DOHH2 (cell line): ENCODE data around the gene PEA15.

ENCODE experiments used
- H3F3A ChIP-seq: fragments of 200-600 bp; sonication (generic), shearing (Covaris generic); 2 replicates; pipeline ENCODE4 v1.6.0; 2016; ENCODE audit warnings: antibody characterized with exemption, mild to moderate bottlenecking; ENCODE audit not compliant: control insufficient read depth, insufficient read depth
- H3K27ac ChIP-seq: fragments of 200-600 bp; sonication (generic); 2 replicates; pipeline ENCODE4 v1.5.1; 2014; ENCODE audit warnings: low read depth, mild to moderate bottlenecking, low read length, moderate library complexity
- H3K27me3 ChIP-seq: fragments of 200-600 bp; sonication (generic); 2 replicates; pipeline ENCODE4 v1.6.1; 2014; ENCODE audit warnings: mild to moderate bottlenecking, low read length, mixed read lengths; ENCODE audit not compliant: control insufficient read depth
- H3K36me3 ChIP-seq: fragments of 200-600 bp; sonication (generic); 2 replicates; pipeline ENCODE4 v1.6.1; 2014; ENCODE audit warnings: mild to moderate bottlenecking, low read length, moderate library complexity, mixed read lengths; ENCODE audit not compliant: control insufficient read depth
- H3K4me1 ChIP-seq: fragments of 200-600 bp; sonication (generic); 2 replicates; pipeline ENCODE4 v1.6.1; 2014; ENCODE audit warnings: mild to moderate bottlenecking, low read length, mixed read lengths; ENCODE audit not compliant: control insufficient read depth
- H3K4me2 ChIP-seq: fragments of 200-600 bp; sonication (generic); 2 replicates; pipeline ENCODE4 v1.6.0; 2014; ENCODE audit warnings: mild to moderate bottlenecking, low read length, moderate library complexity
- H3K4me3 ChIP-seq: fragments of 200-600 bp; sonication (generic); 2 replicates; pipeline ENCODE4 v1.5.1; 2014; ENCODE audit warnings: mild to moderate bottlenecking, low read length, mixed read lengths
- H3K79me2 ChIP-seq: fragments of 200-600 bp; sonication (generic); 2 replicates; pipeline ENCODE4 v1.6.1; 2014; ENCODE audit warnings: mild to moderate bottlenecking, low read length, mixed read lengths; ENCODE audit not compliant: control insufficient read depth
- H3K9me2 ChIP-seq: fragments of 200-600 bp; sonication (generic); replicated peaks from 2 replicates; pipeline ENCODE4 v1.6.1; 2014; ENCODE audit warnings: mild to moderate bottlenecking, low read length, mixed read lengths; ENCODE audit not compliant: control insufficient read depth
- H3K9me3 ChIP-seq: fragments of 200-600 bp; sonication (generic); 2 replicates; pipeline ENCODE4 v1.6.1; 2014; ENCODE audit warnings: antibody characterized with exemption, low read length, mixed read lengths; ENCODE audit not compliant: control insufficient read depth, insufficient read depth
- H4K20me1 ChIP-seq: fragments of 200-600 bp; sonication (generic); 2 replicates; pipeline ENCODE4 v1.6.0; 2014; ENCODE audit warnings: low read depth, mild to moderate bottlenecking, antibody characterized with exemption, low read length, moderate library complexity; ENCODE audit not compliant: control insufficient read depth, insufficient read depth
- EZH2phosphoT487 ChIP-seq: fragments of 200-600 bp; sonication (generic); IDR thresholded peaks from 2 replicates; pipeline ENCODE4 v1.6.1; 2017; ENCODE audit warnings: borderline replicate concordance, mild to moderate bottlenecking, antibody characterized with exemption, low read length, moderate library complexity, mixed read lengths
- TF ChIP-seq, protein P1 (sequence below): fragments of 200-600 bp; sonication (generic); IDR thresholded peaks from one replicate; pipeline ENCODE4 v1.5.1; 2014; ENCODE audit warnings: antibody characterized with exemption, mild to moderate bottlenecking, low read depth, low read length; ENCODE audit not compliant: poor library complexity, severe bottlenecking

PEA15 gene

DNA sequence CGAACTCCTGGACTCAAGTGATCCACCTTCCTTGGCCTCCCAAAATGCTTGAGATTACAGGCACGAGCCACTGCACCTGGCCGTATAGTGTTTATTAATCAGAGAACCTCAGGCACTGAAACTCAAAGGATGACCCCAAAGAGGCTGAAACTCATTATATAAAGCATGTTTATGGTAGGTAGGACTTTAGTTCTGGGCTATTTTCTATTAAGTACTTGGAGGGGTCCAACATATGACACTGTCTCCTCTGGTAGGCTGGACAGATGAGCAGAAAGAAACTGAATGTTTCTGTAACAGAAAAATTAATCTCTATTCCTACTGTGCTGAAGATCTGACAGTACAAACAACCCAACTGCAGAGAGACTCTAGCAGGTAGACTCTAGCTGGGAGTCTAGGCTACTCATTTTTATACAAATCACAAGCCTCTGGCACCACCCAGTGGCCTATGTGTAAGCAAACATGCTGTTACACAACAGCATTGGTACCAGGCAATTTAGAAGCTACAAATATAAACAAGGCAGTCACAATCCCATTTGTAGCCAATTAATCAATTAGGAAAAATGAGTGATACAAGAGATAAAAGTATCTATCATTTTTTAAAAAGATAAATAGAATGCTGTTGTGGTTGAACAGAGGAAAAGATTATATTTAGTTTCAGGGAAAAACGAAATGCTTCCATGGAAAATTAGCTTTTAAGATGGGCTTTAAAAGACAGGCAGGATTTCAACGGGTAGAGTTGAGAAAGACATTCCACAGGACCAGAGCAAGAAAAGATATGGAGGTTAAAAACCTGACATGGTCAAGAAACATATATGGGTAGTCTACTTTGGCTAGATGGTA, 46.7 kb downstream of the PEA15 start:
- Histone ChIP-seq H3K4me1 (no peaks in the 10 kb centered on the region), H3K36me3 (peaks cover 30% of the 10 kb centered on the region), H3K9me2 (no peaks in the 10 kb centered on the region), H3K4me3 (no peak overlapping the region), H3F3A (0 out of 2 replicates have a peak, but pooled peaks cover 2% of the 10 kb centered on the region), H3K79me2 (peaks cover 71% of the 10 kb centered on the region), H3K9me3 (no peaks in the 10 kb centered on the region), H3K4me2 (no peak overlapping the region), H3K27ac (no peak overlapping the region), H4K20me1 (0 out of 2 replicates have a peak, but pooled peaks cover 5% of the 10 kb centered on the region), H3K27me3 (no peaks in the 10 kb centered on the region)
- no peak for TF ChIP-seq EZH2phosphoT487
- TF ChIP-seq, protein P1, sequence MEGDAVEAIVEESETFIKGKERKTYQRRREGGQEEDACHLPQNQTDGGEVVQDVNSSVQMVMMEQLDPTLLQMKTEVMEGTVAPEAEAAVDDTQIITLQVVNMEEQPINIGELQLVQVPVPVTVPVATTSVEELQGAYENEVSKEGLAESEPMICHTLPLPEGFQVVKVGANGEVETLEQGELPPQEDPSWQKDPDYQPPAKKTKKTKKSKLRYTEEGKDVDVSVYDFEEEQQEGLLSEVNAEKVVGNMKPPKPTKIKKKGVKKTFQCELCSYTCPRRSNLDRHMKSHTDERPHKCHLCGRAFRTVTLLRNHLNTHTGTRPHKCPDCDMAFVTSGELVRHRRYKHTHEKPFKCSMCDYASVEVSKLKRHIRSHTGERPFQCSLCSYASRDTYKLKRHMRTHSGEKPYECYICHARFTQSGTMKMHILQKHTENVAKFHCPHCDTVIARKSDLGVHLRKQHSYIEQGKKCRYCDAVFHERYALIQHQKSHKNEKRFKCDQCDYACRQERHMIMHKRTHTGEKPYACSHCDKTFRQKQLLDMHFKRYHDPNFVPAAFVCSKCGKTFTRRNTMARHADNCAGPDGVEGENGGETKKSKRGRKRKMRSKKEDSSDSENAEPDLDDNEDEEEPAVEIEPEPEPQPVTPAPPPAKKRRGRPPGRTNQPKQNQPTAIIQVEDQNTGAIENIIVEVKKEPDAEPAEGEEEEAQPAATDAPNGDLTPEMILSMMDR = peak; percentile 79

DNA sequence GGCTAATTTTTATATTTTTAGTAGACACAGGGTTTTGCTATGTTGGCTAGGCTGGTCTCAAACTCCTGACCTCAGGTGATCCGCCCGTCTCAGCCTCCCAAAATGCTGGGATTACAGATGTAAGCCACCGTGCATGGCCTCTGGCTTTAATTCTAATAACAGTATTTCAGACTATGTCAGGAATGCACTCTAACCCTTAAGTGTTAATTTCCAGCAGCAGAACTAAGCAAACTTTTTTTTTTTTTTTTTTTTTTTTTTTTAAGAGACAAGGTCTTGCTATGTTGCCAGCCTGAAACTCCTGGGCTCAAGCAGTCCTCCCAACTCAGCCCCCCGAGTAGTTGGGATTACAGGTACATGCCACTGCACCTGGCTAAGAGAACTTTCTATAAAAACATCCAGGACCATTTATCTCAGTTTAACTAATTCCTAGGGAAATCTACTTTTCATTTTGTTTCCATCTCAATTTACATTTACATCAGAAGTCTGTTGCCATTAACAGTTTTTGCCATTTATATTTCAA, 50.7 kb downstream of the PEA15 start:
- H3K27me3 ChIP-seq = no peaks in the 10 kb centered on the region
- 0 out of 2 replicates have a peak, but pooled peaks cover 2% of the 10 kb centered on the region for H3F3A ChIP-seq
- no peaks in the 10 kb centered on the region for H3K9me3 ChIP-seq
- H3K4me3 ChIP-seq = no peak overlapping the region
- H3K9me2 ChIP-seq = no peaks in the 10 kb centered on the region
- peaks cover 10% of the 10 kb centered on the region for H3K4me1 ChIP-seq
- no peak overlapping the region for H3K4me2 ChIP-seq
- no peak overlapping the region for H3K27ac ChIP-seq
- peaks cover 77% of the 10 kb centered on the region for H3K79me2 ChIP-seq
- 0 out of 2 replicates have a peak, but pooled peaks cover 5% of the 10 kb centered on the region for H4K20me1 ChIP-seq
- peaks cover 53% of the 10 kb centered on the region for H3K36me3 ChIP-seq
- TF ChIP-seq, protein P1 = no peak
- TF ChIP-seq EZH2phosphoT487 = no peak

DNA sequence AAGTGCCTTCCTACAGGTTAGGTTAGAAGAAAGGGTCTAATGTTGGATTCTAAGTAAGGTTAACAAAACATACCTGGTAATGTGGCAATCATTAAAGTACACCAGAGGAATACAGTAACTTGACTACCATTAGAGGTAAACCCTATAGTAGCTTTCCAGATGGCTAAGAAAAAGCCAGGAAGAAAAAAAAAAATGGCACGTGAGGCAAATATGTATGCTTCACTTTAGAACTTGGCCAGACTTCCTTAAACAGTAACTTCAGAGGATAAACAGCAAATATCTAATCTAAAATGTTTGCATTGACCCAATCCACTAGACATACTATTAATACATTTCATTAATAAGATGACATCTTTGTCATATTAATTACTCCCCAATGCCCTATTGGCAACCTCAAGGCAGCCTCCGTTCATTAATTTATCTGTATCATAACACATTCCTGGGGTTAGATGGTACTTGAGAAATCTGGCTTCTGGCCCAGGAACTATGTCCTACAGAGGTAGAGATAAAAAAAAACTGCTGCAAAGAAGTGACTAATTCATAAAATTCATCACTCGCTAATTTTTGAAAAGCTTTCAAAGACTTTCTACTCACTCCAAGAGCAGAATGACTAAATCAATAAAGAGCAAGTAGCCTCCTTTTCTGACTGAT, 51.3 kb downstream of the PEA15 start:
- Histone ChIP-seq H3K27ac (no peak overlapping the region), H3F3A (0 out of 2 replicates have a peak, but pooled peaks cover 2% of the 10 kb centered on the region), H3K4me1 (peaks cover 14% of the 10 kb centered on the region), H3K79me2 (peaks cover 77% of the 10 kb centered on the region), H3K9me2 (no peaks in the 10 kb centered on the region), H3K36me3 (peaks cover 49% of the 10 kb centered on the region), H3K27me3 (no peaks in the 10 kb centered on the region), H3K4me2 (no peak overlapping the region), H3K9me3 (no peaks in the 10 kb centered on the region), H4K20me1 (0 out of 2 replicates have a peak, but pooled peaks cover 2% of the 10 kb centered on the region), H3K4me3 (no peak overlapping the region)
- TF ChIP-seq, protein P1 = no peak
- no peak for TF ChIP-seq EZH2phosphoT487
